Hair follicle dermal papilla cell (primary cell): ENCODE measurements around the gene PEMT. TPM values are rescaled to one million over a fixed set of nuclear protein-coding genes. Genes with fewer than 3 reads are reported as not detected.

ENCODE experiments used
- small RNA-seq: library from RNA; depleted of rRNA; stranded (forward); fragments of <200 nt; gene quantifications from one replicate; pipeline ENCODE3, GENCODE V24; 2012
- total RNA-seq: library from RNA; depleted of rRNA; stranded (reverse); fragments of >200 nt; gene quantifications from 2 replicates; pipeline ENCODE4 v1.2.3, GENCODE V29; 2012

PEMT gene
- total RNA-seq, result 18.3 and 23.1 TPM in 2 replicates

GRCh38 chr17:17591355-17592298, at the start of gene PEMT:
PEMT (minus strand) TSS chr17:17591708; CDS start chr17:17591626, 82 bp downstream.

GRCh38 chr17:17496189-17497064, 95.1 kb downstream of the PEMT start, which contains the start of gene RASD1:
RASD1 (minus strand) TSS chr17:17496395; CDS start chr17:17496181, 214 bp downstream.

GRCh38 chr17:17476865-17477467, 114.5 kb downstream of the PEMT start, which contains the start of gene MED9:
MED9 (plus strand) TSS chr17:17477000; CDS start chr17:17477042, 42 bp downstream.

Small RNA genes within 50 kb of the gene (small RNA-seq; reads per million reads assigned to genes)
- not detected for gene RF00019
- not detected for gene RNU6-468P

Other genes with a start within 250 kb of the PEMT start
- gene MED9, start 114.7 kb downstream of the PEMT start, total RNA-seq, result 14.4 and 14.5 TPM in 2 replicates
- gene RASD1, start 95.3 kb downstream of the PEMT start, total RNA-seq, result 1.9 and 2.6 TPM in 2 replicates
- 12.4 and 14.3 TPM in 2 replicates for gene RAI1, start 89.8 kb upstream of the PEMT start, total RNA-seq
- 202 and 230 TPM in 2 replicates for gene SREBF1, start 245.3 kb upstream of the PEMT start, total RNA-seq